D721Med (cell line): Measurements from ENCODE around the gene ZBTB7B.

ENCODE experiments used
- DNase-seq: peaks from one replicate; pipeline ENCODE4 v3.0.0; 2011; ENCODE audit warnings: low spot score; ENCODE audit not compliant: insufficient read length
- FAIRE-seq: peaks from 2 replicates; lab custom pipeline; 2011; peaks lifted over from hg19 to GRCh38; lab: Jason Lieb, UNC
- CTCF ChIP-seq: IDR thresholded peaks from 2 replicates; pipeline ENCODE4 v1.5.1; 2012; ENCODE audit warnings: mild to moderate bottlenecking, control low read depth; ENCODE audit not compliant: insufficient read depth; ENCODE audit errors: missing control alignments

Gene ZBTB7B

GRCh38 chr1:155006601-155007101, 4.0 kb downstream of the ZBTB7B start:
- FAIRE-seq: no peak
- TF ChIP-seq CTCF: no peak
- DNase-seq: no peak

- no peak for DNase-seq
- no peak for TF ChIP-seq CTCF
- no peak for FAIRE-seq
Measured at GRCh38 chr1:155007251-155007828, 4.7 kb downstream of the ZBTB7B start.

GRCh38 chr1:155008015-155008941, 5.7 kb downstream of the ZBTB7B start:
- FAIRE-seq (no peak), DNase-seq (no peak)
- no peak for TF ChIP-seq CTCF

GRCh38 chr1:155009221-155009711, 6.7 kb downstream of the ZBTB7B start:
- FAIRE-seq (no peak), DNase-seq (no peak)
- no peak for TF ChIP-seq CTCF

GRCh38 chr1:155009742-155010141, 7.1 kb downstream of the ZBTB7B start:
- no peak for TF ChIP-seq CTCF
- DNase-seq (no peak), FAIRE-seq (no peak)

GRCh38 chr1:155010211-155010918, 7.8 kb downstream of the ZBTB7B start:
- no peak for TF ChIP-seq CTCF
- DNase-seq: no peak
- FAIRE-seq: no peak
